Right lobe of liver (tissue), 6 donors: ENCODE measurements around the gene GPI. TPM values are rescaled to one million over a fixed set of nuclear protein-coding genes. Genes with fewer than 3 reads are reported as not detected.

Experiments used
- ATAC-seq, 4 donors: fragments of 200-7000 bp; cut with Tn5 transposase; one replicate each; pipeline ENCODE4 v1.9.1; 2020; ENCODE audit warnings: mild to moderate bottlenecking in 4 of 4, moderate library complexity in 4 of 4
- DNase-seq, 3 donors: peaks; one replicate each; pipeline ENCODE4 v3.0.0-alpha.2; 2020
- H3K27ac ChIP-seq, 3 donors: fragments of 200-600 bp; one replicate each; pipeline ENCODE4 v1.8.0; 2022
- H3K27me3 ChIP-seq, 2 donors: fragments of 200-600 bp; one replicate each; pipeline ENCODE4 v1.8.0; 2022
- H3K36me3 ChIP-seq, 4 donors: fragments of 200-600 bp; sonication (generic) in 1 of 4; one replicate each; pipeline versions ENCODE4 v1.5.1 to v1.8.0; 2017 to 2022; ENCODE audit warnings: control low read depth in 1 of 4
- H3K4me1 ChIP-seq, 4 donors: fragments of 200-600 bp; sonication (generic) in 1 of 4; one replicate each; pipeline versions ENCODE4 v1.5.1 to v1.8.0; 2017 to 2022; ENCODE audit warnings: control low read depth in 1 of 4
- H3K4me3 ChIP-seq, 3 donors: fragments of 200-600 bp; one replicate each; pipeline ENCODE4 v1.8.0; 2022
- H3K9me3 ChIP-seq, 4 donors: fragments of 200-600 bp; sonication (generic) in 1 of 4; one replicate each; pipeline versions ENCODE4 v1.5.1 to v1.8.0; 2017 to 2022; ENCODE audit warnings: control low read depth in 1 of 4
- CTCF ChIP-seq, 4 donors: fragments of 200-600 bp in 3 of 4; fragments of 450-650 bp in 1 of 4; IDR thresholded peaks; one replicate each; pipeline versions ENCODE4 v1.5.1 to v1.8.0; 2016 to 2022; ENCODE audit warnings: antibody characterized with exemption in 4 of 4, mild to moderate bottlenecking in 2 of 4
- POLR2A ChIP-seq: fragments of 450-650 bp; IDR thresholded peaks from one replicate; pipeline ENCODE4 v1.6.1; 2017; ENCODE audit warnings: antibody characterized with exemption, mild to moderate bottlenecking
- WGBS: methylation state at CpG from one replicate; pipeline ENCODE4 v1.1.6; 2018; ENCODE audit warnings: low coverage, low lambda C conversion rate; ENCODE audit not compliant: insufficient coverage; ENCODE audit errors: missing lambda C conversion rate; 5-methylcytosine and 5-hydroxymethylcytosine counted together
- intact Hi-C, 2 donors: fragments of 100-400 bp; cut with DNase I; formaldehyde crosslinking; loops; one replicate each; pipeline versions ENCODE4 v1.11.2 to v1.14.1; 2022
- long read RNA-seq: library from polyadenylated mRNA; unstranded; transcript quantifications from one replicate; pipeline ENCODE4 v2.0.0, GENCODE V29; 2019
- total RNA-seq, 6 experiments: library from RNA; depleted of rRNA in 2 of 6; stranded (reverse); fragments of >200 nt in 2 of 6; fragmentation: NEBNext Ultra II Directional in 3 of 6; extraction: Animal tissue kit (Norgen Biotek cat#: 25700) in 3 of 6; gene quantifications; one replicate each; pipeline versions ENCODE4 v1.1.0 to v1.2.4, GENCODE V29; 2016 to 2023
- donor health status: DM: no; HTN: yes; CAD: no.
- donor health status: DM: no; HTN: no; CAD: no.
- donor health status: DM: no; HTN: no; CAD: no.
- donor health status: DM: no; HTN: yes; CAD: no.
- donor health status: DM: no; HTN: yes; CAD: no.

Gene GPI
- 100 to 1,000 TPM; 163 to 364 (median 256) TPM for total RNA-seq
- long read RNA-seq, full-length matches to known transcripts, result 24 of 32 reads
- long read RNA-seq, partial matches to known transcripts, result 6 of 32 reads
- long read RNA-seq, other reads (novel, unspliced or antisense), result 2 of 32 reads

GRCh38 chr19:34364830-34365462 lies at the start of gene GPI:
TSS of gene GPI (plus strand) at chr19:34365196. CDS start at chr19:34365267, 71 bp downstream.
- peaks cover 0 to 17% (median 15%) of the 10 kb centered on the region in 4 donors for H3K36me3 ChIP-seq
- TF ChIP-seq CTCF (IDR thresholded peaks at IDR 0.05), result no peak
- TF ChIP-seq POLR2A, result peak; percentile 65
- no peaks in the 10 kb centered on the region for H3K27me3 ChIP-seq
- peaks cover 0 to 36% (median 17%) of the 10 kb centered on the region in 4 donors for H3K4me1 ChIP-seq
- H3K9me3 ChIP-seq, result no peaks in the 10 kb centered on the region
- DNase-seq (peak; percentile 75 to 80 (median 77)), ATAC-seq (peak; percentile 71 to 89 (median 82))
- peak within 1 kb of the TSS; percentile 81 to 85 (median 83) for H3K27ac ChIP-seq
- intact Hi-C loops, result no loop called here
- H3K4me3 ChIP-seq, result peak within 1 kb of the TSS; percentile 88 to 98 (median 98)
- WGBS, result 2% methylated on average over 11 of the region's 67 CpGs

- Histone ChIP-seq H3K4me3 (no peak overlapping the region), H3K9me3 (no peaks in the 10 kb centered on the region), H3K27ac (no peak overlapping the region), H3K36me3 (peaks cover 0 to 2% (median 0%) of the 10 kb centered on the region in 4 donors), H3K27me3 (no peaks in the 10 kb centered on the region), H3K4me1 (no peaks in the 10 kb centered on the region)
- TF ChIP-seq CTCF (IDR thresholded peaks at IDR 0.05) (no peak), POLR2A (no peak)
- intact Hi-C loops, result no loop called here
- DNase-seq (no peak), ATAC-seq (no peak)
- 88% methylated on average over 1 of the region's 2 CpGs for WGBS
These were observed 48.7 kb upstream of the GPI start for GRCh38 chr19:34316247-34316646.

DNA sequence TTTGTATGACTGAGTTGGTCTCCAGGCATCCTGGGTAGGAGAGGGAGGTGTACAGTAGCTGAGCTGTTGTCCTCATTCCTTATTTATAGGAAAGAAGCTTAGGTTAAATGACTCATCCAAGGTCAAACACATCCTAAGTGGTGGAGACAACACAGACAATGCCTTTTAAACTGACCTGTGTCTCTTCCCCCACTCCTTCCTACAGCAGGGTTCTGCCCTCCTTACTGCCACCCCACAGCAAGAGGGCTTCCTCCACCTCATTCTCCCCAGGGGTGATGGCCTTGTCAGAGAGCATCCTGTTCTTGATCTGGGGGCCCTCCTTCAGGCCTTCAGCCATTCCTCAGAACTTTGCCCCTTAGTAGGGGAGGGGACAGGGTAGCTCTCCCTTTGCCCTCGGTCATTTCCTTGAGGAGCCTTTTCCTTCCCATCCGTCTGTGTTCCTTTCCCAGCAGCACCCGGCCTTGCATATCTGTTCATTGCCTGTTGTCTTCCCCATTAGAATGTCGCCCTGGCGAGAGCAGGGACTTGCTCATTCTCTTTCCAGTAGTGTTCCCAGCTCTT lies 48.2 kb upstream of the GPI start:
- intact Hi-C loops, result no loop called here
- 70% methylated on average over 5 of the region's 5 CpGs for WGBS

GRCh38 chr19:34317311-34317927 lies 47.6 kb upstream of the GPI start:
- Histone ChIP-seq H3K4me3 (no peak overlapping the region), H3K9me3 (no peaks in the 10 kb centered on the region), H3K27ac (peak overlapping the region in 1 of 3 donors; percentile 17), H3K27me3 (no peaks in the 10 kb centered on the region), H3K4me1 (no peaks in the 10 kb centered on the region), H3K36me3 (peaks cover 0 to 8% (median 4%) of the 10 kb centered on the region in 4 donors)
- intact Hi-C loops, result no loop called here
- DNase-seq (no peak), ATAC-seq (peak; percentile 19 to 54 (median 33))
- TF ChIP-seq CTCF (IDR thresholded peaks at IDR 0.05) (no peak), POLR2A (no peak)
- WGBS, result 71% methylated on average over 4 of the region's 6 CpGs

More for the DNA sequence above, 48.2 kb upstream of the GPI start:
- TF ChIP-seq POLR2A (no peak), CTCF (IDR thresholded peaks at IDR 0.05) (no peak)
- H3K4me3 ChIP-seq, result no peak overlapping the region
- no peaks in the 10 kb centered on the region for H3K27me3 ChIP-seq
- no peaks in the 10 kb centered on the region for H3K9me3 ChIP-seq
- no peaks in the 10 kb centered on the region for H3K4me1 ChIP-seq
- ATAC-seq (peak; percentile 54 to 83 (median 60)), DNase-seq (no peak)
- peak overlapping the region in 1 of 3 donors; percentile 17 for H3K27ac ChIP-seq
- peaks cover 0 to 4% (median 2%) of the 10 kb centered on the region in 4 donors for H3K36me3 ChIP-seq
